Neutrophil (primary cell): ENCODE results near the gene DNAJB1.

ENCODE experiments used
- H3K27ac ChIP-seq: fragments of 200-600 bp; sonication (generic); 2 replicates; pipeline ENCODE4 v1.5.1; 2016; ENCODE audit warnings: mild to moderate bottlenecking, moderate library complexity
- H3K27me3 ChIP-seq: fragments of 200-600 bp; sonication (generic); 2 replicates; pipeline ENCODE4 v1.6.0; 2016; ENCODE audit warnings: mild to moderate bottlenecking
- H3K36me3 ChIP-seq: fragments of 200-600 bp; sonication (generic); 2 replicates; pipeline ENCODE4 v1.5.1; 2017
- H3K4me1 ChIP-seq, 2 experiments: fragments of 200-600 bp in 1 of 2; sonication (generic) in 1 of 2; 1 replicate in 1 of 2; 2 replicates in 1 of 2; pipeline versions ENCODE4 v1.5.1 to v1.6.1; 2013 to 2016; ENCODE audit warnings: low read depth in 1 of 2, low read length in 1 of 2, mild to moderate bottlenecking in 1 of 2, moderate library complexity in 1 of 2; ENCODE audit not compliant: control insufficient read depth in 1 of 2, insufficient read depth in 1 of 2
- H3K4me3 ChIP-seq, 2 experiments: fragments of 200-600 bp in 1 of 2; sonication (generic) in 1 of 2; 1 replicate in 1 of 2; 2 replicates in 1 of 2; pipeline ENCODE4 v1.5.1; 2013 to 2016; ENCODE audit warnings: low read depth in 1 of 2, low read length in 1 of 2, mild to moderate bottlenecking in 1 of 2, moderate library complexity in 1 of 2
- H3K9me3 ChIP-seq: fragments of 200-600 bp; sonication (generic); 2 replicates; pipeline ENCODE4 v1.5.1; 2016
- CTCF ChIP-seq: fragments of 200-600 bp; sonication (generic); IDR thresholded peaks from 2 replicates; pipeline ENCODE4 v1.5.1; 2016; ENCODE audit warnings: antibody characterized with exemption

Gene DNAJB1

GRCh38 chr19:14495672-14496028 is 22.5 kb downstream of the DNAJB1 start:
- Histone ChIP-seq H3K27me3 (peaks cover 32% of the 10 kb centered on the region), H3K4me1 (peaks cover 16 to 17% of the 10 kb centered on the region in 2 experiments), H3K9me3 (no peaks in the 10 kb centered on the region), H3K27ac (no peak overlapping the region), H3K36me3 (no peaks in the 10 kb centered on the region), H3K4me3 (peak overlapping the region; percentile 20 to 84)
- TF ChIP-seq CTCF = no peak

- TF ChIP-seq CTCF = no peak
- no peaks in the 10 kb centered on the region for H3K9me3 ChIP-seq
- H3K36me3 ChIP-seq = no peaks in the 10 kb centered on the region
- peaks cover 32% of the 10 kb centered on the region for H3K27me3 ChIP-seq
- H3K27ac ChIP-seq = no peak overlapping the region
- peaks cover 16 to 17% of the 10 kb centered on the region in 2 experiments for H3K4me1 ChIP-seq
- peak overlapping the region; percentile 20 to 84 for H3K4me3 ChIP-seq
These were observed 23.1 kb downstream of the DNAJB1 start for GRCh38 chr19:14494910-14495671.

GRCh38 chr19:14494411-14494810 is 23.8 kb downstream of the DNAJB1 start:
- Histone ChIP-seq H3K27me3 (peaks cover 32% of the 10 kb centered on the region), H3K4me3 (no peak overlapping the region), H3K36me3 (no peaks in the 10 kb centered on the region), H3K4me1 (peaks cover 16 to 17% of the 10 kb centered on the region in 2 experiments), H3K27ac (no peak overlapping the region), H3K9me3 (no peaks in the 10 kb centered on the region)
- TF ChIP-seq CTCF = no peak

GRCh38 chr19:14492756-14493337 is 25.4 kb downstream of the DNAJB1 start:
- Histone ChIP-seq H3K27me3 (peaks cover 32% of the 10 kb centered on the region), H3K4me1 (peaks cover 15 to 16% of the 10 kb centered on the region in 2 experiments), H3K36me3 (no peaks in the 10 kb centered on the region), H3K9me3 (no peaks in the 10 kb centered on the region), H3K27ac (no peak overlapping the region), H3K4me3 (no peak overlapping the region)
- no peak for TF ChIP-seq CTCF

- Histone ChIP-seq H3K27ac (no peak overlapping the region), H3K36me3 (no peaks in the 10 kb centered on the region), H3K9me3 (no peaks in the 10 kb centered on the region), H3K27me3 (no peaks in the 10 kb centered on the region), H3K4me1 (no peaks in the 10 kb centered on the region), H3K4me3 (no peak overlapping the region)
- no peak for TF ChIP-seq CTCF
These were observed 30.6 kb downstream of the DNAJB1 start for GRCh38 chr19:14487370-14488125.
